GM19397 (cell line): ENCODE data around the gene MZT2A.
"Not testable (repeated sequence)": the region's sequence is repeated elsewhere in the genome, so short reads cannot be mapped to it uniquely, and the experiment has no call there.

ENCODE experiments used
- ATAC-seq: cut with Tn5 transposase; IDR thresholded peaks from one replicate; pipeline ENCODE4 v1.9.1; 2021; ENCODE audit warnings: mild to moderate bottlenecking, moderate library complexity; ENCODE audit not compliant: unreplicated experiment

The MZT2A gene

DNA sequence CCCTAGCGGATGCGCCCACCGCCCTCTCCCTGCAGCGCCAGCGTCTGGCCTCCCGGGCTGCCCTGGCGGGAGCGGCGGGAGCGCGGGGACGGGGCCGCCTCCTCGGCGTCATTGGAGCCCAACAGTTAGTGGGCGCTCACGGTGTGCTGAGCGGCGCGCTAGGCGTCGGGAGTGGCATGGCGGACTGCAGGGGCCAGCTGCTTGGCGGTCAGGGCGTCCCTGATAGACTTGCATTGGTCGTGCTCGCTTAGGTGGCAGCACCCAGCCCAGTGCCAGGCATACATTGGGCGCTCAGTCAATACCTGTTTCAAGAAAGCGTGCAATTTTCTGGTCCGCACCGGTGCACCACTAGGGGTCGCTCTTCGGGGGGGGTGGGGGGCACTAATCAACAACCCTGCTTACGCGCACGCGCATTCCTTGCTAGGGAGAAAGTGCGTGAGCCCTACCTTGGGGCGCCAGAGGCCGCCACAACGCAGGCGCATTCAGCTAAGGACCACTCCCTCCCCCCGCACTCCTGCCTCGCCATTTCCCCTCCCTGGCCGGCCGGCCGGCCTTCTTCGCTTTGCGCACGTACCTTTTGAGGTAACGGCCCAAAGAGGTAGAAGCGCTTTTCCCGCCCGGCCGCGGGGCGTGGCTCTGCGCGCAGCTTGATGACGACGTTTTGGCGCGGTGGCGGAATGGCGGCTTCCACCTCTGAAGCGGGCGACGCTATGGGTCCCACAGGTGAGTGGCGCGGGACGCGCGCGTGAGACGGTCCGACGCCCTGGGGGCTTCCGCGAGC is 411 bp upstream of the MZT2A start:
- peak; percentile 73 for ATAC-seq

DNA sequence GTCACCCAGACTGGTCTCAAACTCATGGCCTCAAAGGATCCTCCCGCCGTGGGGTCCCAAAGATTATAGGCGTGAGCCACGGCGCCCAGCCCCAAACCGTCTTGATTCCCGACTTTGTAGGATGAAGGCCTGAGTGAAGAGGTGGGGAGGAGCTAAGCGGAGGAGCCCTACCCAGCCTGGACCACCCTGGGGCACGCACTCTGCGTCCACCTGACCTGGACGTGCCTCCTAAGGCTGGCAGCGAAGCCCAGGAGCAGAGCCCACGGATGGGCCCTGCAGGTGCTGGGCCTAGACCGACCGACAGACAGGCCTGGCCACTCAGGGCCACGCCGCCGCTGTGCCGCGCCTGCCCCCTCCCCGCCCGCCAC is 744 bp downstream of the MZT2A start:
- ATAC-seq = peak; percentile 3

DNA sequence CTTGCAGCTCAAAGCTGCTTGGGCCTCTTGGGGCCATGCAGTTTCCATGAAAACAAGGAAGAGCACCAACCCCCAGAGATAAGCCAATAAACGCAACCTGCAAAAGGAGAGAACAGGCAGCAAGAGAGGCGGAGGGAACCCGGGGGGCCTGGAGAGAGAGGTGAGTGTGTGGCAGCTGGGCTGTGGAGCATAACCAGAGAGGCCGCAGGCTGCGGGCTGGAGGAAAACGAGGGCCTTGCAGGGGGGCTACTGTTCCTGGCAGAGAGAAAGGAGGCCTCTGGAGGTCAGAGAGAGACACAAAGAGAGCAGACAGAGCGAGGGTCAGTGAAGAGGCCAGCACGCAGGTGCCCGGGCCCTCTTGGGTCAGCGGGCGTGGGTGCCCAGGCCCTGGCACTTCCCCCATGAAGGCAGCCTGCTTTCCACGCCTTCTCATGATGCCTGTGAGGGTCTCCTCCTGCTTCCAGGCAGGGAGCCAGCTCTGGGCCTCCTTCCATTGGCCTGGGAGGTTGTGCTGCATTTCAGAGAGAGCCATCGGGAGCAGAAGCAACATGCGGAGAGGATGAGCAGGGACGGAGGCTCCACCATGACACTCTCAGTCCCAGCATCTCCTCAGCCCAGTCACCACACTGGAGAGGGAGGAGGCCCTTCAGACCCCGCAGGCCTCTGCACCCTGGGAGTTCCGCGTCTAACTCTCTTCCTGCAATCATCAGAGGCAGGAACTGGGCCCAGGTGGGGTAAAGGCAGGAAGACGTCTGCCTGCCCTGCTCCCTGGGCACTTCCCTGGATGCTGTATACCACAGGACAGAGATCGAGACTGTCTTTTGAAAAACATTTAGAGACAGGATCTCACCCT is 1.4 kb downstream of the MZT2A start:
- ATAC-seq = not testable (repeated sequence)

DNA sequence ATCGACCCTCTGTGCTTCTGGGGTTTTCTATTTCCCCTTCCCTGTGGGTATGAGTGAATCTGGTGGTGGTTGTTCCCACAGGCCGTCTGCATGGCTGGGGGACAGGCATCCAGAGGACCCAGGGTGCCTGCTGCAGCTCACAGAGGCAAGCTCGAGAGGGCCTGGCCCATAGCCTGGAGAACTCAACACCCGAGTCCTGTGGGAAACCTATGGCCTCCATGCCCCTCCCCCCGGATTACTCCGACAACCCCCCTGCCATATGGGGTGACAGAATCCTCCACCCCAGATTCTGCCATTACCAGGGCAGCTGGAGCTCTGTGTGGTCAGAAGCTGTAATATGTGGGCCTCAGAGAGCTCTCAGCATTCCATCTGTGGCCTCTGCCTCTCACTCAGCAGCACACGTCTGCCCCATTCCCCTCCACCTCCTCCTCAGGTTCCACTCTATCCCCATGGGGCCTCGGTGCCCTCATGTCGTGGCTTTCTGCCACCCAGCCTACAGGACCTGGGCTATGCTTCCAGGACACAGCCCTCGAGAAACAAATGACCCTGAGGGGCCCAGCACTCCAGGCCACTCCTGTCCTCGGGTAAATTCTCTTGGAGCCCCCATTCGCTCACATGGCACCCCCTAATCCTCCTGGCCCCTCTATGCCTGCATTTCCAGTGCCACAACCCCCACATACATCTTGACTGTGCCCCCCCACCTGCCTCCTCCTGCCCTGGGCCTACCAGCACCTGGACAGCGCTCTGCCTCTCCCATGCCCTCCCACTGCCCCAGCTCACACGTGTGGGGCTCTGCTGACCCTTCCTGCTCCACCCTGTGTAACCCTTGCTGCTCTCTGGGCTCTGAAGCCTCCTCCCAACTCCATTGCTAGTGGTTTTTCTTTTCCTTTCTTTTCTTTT is 3.6 kb downstream of the MZT2A start:
- ATAC-seq = no peak

DNA sequence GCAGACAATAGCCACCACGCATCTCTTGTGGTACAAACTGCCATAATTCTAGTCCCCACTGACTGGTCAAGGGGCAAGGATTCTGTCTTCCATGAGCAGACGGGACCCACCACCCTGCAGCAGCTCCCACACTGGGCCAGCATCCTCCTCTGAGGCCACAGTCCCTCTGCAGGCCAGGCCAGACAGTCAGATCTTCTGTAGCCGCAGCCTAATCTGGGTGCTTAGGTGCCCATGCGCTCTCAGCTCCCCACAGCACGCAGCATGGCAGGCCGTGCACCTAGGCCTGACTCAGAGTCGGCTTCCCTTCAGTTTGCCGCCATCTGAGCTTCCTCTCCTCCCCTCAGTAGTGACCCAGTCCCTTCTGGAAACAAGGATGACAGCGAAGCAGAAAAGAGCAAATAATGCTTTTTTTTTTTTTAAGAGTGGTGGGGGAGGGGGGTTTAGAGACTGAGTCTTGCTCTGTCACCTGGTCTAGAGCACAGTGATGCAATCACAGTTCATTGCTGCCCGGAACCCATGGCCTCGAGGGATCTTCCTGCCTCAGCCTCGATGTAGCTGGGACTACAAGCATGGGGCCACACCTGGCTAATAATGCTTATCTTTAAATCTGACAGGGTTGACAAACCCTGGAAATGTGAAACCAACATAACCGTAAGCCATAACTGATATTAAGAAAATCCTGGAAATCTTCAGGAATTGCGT is 5.8 kb downstream of the MZT2A start:
- ATAC-seq = not testable (repeated sequence)

DNA sequence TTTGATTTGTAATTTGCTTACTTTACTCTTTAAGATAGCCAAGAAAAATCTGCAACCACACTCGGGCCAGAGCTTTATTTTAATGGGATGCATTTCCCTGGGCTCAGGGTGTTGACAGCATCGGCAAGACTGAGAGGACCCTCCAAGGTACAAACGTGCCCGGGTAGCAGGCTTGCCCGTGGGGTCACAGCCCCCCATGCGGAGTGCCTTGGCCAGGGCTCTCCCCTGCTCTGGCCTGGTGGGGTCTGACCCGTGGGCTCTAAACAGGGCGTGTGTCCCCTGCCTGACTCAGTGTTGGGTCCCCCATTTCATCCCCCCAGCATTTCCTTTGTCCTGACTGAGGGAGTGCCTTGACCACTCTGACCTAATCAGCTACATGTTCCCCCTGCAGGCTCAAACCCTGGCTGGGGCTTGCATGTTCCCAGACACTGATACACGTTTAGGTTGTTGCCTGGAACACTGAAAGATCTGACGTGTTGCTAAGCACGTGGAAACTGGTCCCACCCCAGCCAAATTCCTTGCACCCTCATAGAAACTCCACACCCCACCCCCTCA is 7.2 kb downstream of the MZT2A start:
- ATAC-seq = not testable (repeated sequence)

DNA sequence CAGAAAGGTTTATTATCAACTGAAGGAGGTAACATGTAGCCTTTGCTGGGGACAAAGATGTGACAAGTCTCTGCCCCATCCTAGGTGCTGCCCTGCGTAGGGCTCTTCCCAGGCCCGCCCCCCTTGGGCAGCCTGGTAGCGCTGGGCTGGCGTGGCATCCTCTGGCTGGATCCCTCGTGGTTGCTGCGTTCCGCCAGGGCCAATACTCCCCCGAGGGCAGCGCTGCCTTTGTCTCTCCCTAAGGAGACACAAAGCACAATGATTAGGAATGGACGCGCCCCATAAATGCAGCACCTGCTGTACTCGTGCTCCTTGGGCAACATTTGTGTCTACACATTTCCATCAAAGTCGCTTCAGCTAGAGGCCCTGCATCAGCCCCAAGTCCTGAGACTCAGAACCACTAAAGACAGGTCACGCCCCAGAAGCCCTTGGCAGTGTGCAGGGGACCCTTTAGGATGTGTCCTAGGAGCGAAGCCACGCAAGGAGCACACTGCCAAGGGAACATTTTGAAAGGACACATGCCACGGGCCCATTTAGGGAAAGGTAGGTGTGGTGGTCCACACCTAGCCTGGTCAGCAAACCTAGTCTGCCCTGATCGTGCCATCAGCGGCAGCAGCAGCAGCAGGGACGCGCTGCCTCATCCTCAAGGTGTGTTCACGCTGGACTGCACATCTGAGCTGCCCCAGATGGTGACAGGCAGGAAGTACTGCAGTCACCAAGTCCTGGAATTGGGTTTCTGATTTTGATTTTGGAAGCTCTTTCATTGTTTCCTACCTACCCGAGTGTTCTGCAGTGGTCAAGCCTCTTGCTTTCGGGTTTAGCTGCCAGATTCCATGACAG is 8.0 kb downstream of the MZT2A start:
- not testable (repeated sequence) for ATAC-seq

DNA sequence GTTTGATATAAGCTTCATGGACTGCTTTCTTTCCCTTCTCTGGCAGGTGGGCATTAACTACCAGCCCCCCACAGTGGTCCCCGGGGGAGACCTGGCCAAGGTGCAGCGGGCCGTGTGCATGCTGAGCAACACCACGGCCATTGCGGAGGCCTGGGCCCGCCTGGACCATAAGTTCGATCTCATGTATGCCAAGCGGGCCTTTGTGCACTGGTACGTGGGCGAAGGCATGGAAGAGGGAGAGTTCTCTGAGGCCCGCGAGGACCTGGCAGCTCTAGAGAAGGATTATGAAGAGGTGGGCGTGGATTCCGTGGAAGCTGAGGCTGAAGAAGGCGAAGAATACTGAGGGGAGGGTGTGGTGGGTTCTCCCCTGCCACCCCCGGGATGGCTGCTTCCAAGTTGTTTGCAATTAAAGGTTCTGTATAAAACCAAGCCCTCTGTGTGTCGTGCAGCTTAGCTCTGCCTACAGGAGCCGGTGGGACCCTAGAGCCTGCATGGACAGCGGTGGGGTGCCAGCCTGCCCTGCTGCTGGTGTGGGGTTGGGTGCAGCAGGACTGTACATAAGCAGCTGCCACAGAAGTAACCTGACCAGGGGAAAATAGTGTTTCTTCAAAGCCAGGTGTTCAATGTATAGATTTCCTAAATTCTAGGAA is 9.6 kb downstream of the MZT2A start:
- not testable (repeated sequence) for ATAC-seq

DNA sequence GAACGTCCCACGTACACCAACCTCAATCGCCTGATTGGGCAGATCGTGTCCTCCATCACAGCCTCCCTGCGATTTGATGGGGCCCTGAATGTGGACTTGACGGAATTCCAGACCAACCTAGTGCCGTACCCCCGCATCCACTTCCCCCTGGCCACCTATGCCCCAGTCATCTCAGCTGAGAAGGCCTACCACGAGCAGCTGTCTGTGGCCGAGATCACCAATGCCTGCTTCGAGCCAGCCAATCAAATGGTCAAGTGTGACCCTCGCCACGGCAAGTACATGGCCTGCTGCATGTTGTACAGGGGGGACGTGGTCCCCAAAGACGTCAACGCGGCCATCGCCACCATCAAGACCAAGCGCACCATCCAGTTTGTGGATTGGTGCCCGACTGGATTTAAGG is 11.8 kb downstream of the MZT2A start:
- not testable (repeated sequence) for ATAC-seq

DNA sequence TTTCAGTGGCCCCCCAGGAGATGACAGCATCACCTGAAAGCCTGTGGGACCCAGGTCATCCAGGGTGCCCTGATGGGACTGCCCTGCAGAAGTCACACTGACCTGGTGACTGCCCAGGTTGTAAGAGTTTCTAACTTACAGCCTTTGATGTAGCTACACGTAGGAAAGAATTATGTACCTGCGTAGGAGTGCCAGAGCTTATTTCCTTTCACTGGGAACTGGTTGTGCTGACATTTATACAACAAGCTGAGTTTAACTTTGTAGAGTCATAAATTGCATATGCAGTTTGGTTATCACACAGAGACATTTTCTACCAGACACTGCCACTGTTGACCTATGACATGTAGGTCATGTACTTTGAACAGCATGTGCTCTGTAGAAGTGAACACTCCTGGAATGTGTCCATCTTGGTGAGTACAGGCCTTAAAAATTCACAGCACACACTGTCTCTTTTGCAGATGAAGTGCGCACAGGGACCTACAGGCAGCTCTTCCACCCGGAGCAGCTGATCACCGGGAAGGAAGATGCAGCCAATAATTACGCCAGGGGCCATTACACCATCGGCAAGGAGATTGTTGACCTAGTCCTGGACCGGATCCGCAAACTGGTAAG is 13.2 kb downstream of the MZT2A start:
- not testable (repeated sequence) for ATAC-seq

DNA sequence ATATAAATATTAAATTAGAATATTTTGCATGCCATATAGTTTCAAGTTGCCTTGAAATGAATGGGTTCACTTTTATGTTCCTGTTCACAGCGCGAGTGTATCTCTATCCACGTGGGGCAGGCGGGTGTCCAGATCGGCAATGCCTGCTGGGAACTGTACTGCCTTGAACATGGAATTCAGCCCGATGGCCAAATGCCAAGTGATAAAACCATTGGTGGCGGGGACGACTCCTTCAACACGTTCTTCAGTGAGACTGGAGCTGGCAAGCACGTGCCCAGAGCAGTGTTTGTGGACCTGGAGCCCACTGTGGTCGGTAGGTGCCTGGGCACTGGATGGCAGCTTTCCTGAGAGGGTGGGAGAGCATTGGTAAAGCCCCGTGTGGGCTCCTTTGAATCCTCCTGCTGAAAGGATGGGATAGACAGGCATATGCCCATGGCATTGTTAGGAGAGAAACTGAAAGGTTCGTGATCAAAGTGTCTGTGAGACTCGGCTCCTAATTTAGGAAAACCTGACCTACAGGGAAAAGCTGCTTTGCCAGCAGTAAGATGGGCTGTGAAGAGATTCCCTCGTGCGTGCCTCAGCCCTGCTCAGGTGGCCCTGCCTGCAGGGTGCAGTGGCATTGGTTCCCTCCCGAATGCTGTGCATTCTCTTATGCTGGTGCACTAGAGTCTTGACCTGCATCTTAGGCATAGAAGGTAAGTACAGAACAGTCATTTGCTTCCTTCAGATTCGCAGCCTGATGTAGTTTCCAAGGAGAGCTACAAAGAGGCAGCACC is 13.9 kb downstream of the MZT2A start:
- ATAC-seq = not testable (repeated sequence)

DNA sequence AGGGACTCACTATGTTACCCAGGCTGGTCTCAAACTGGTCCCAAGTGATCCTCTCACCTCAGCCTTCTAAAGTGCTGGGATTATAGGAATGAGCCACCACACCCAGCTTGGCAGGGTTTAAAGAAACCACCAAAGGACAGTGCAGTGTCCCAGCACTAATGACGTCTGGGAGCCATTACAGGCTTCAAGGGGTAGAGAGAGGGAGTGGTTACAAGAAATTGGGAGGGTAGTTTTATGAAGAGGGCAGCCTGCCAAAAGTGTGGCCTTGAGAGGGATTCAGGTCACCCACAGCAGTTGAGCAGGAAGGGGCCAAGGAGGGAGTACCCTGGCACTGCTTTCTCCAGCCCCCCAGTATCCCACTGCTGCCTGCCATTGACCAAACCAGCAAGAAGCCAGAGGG is 15.0 kb downstream of the MZT2A start:
- ATAC-seq = not testable (repeated sequence)

DNA sequence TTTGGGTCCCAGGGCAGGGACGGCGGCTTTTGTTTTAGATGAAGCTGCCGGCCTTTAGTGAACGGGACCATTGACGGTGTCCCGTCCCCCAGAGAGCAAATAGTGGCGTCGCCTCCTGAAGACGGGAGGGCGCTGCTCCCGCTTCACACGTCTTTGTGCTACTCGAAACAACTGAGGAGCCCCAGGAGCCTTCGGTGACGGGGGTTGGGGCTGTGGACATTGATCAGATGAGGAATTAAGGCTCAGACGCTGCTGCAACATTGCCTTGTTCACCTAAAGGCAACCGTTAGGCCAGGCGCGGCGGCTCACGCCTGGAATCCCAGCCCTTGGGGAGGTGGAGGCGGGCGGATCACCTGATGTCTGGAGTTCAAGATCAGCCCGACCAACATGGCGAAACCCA is 15.8 kb downstream of the MZT2A start:
- not testable (repeated sequence) for ATAC-seq

DNA sequence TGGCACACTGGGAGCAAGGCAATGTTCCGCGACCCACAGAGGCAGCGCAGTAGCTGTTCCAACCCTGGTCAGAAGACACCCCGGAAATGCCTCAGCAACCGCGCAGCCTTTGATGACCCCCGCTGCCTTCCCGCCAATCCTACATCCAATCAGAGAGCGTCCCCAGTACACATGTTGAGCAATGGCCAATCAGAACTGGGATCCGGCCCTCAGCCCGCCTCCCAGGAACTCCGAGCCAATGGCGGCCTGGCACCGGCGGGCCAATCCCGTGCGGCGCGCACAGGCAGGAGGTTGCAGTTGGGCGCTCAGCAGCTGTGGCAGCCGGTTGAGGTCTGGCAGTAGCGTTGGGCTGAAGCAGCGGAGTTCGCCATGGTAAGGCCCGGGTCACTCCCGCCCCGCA is 16.4 kb downstream of the MZT2A start, which contains the start of gene TUBA3D:
Gene TUBA3D, plus strand, starts transcription at position 289 of the 400 bp plus-strand sequence. Its CDS starts 81 bp downstream, at position 370.
- ATAC-seq = no peak

DNA sequence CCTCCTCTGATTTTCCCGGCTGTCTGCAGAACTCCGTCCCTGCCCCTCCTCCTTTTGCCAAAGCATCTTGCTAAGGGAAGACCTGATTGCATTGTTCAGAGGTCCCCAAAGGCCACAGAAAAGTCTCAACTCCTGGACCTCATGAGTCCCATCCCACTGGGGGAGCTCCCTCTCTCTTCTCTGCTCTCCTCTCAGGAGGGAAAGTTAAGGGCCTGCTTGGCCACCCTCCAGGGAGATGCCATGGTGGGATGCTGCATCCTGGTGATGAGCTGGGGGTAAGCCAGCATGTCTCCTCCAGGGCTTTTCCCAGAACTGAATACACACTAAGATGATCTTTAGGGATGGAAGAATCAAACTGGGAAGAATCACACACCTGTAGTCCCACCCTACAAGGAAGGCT is 18.9 kb downstream of the MZT2A start:
- not testable (repeated sequence) for ATAC-seq

DNA sequence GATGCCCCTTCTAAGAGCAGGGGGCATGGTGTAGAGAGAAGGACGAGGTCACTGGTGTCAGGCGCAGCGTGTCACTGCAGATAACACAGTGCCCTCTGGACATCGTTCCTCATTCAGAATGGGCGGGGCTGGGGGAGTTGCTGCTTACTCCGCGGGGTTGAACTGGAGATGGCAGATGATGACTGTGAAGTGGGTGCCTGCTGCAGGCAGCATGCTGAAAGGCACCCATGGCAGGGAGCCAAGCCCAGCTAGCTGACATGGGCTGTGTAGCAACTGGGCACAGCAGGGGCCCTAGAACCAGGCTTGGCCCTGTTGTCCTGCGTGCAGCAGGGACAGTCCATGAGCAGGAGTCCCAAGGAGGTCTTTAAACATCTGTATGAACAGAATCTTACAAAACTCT is 20.6 kb downstream of the MZT2A start:
- not testable (repeated sequence) for ATAC-seq

DNA sequence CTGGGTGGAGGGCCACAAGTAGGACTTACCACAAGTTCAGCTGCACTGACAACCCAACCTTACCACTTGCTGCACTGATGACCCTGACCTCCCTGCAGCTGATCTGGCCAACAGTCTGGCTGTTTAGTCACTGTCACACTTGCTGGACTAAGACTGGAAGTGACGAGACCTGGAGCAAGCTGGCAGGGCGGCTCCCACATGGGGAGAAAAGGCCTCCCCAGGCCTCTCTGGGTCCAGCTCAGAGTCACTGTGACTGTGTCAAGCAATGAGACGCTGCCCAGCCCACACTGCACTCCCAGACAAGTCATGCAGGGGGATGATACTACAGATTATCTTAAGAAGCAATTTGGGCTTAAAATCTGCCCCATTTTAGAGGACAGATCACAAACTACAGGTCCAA is 21.3 kb downstream of the MZT2A start:
- not testable (repeated sequence) for ATAC-seq
